ENCODE data around the gene SH2B3.
A peak's percentile ranks its signal among the peaks of the same experiment; 100 is the strongest.
"Not testable (repeated sequence)": the region's sequence is repeated elsewhere in the genome, so short reads cannot be mapped to it uniquely, and the experiment has no call there.

SH2B3 gene

GRCh38 chr12:111393700-111394300 lies 11.9 kb upstream of the SH2B3 start:
- no peak overlapping the region for H3K4me3 ChIP-seq (ENCODE audit: low read depth, low read length)
- no peak overlapping the region for H3K27ac ChIP-seq
- no peaks in the 10 kb centered on the region for H3K36me3 ChIP-seq (replicated peaks)
- no peak for TF ChIP-seq CTCF (IDR thresholded peaks at IDR 0.05; ENCODE audit: low read depth, low read length, missing control alignments)
- no peak for DNase-seq
- in situ Hi-C loops (cut with HindIII; ENCODE audit: low pct_ligation_motif_present, low sequenced_read_pairs): no loop called here
- no peaks in the 10 kb centered on the region for H3K27me3 ChIP-seq (replicated peaks)

GRCh38 chr12:111394480-111394879 lies 11.2 kb upstream of the SH2B3 start:
- in situ Hi-C loops (cut with HindIII; ENCODE audit: low pct_ligation_motif_present, low sequenced_read_pairs): no loop called here
- no peak overlapping the region for H3K4me3 ChIP-seq (ENCODE audit: low read depth, low read length)
- TF ChIP-seq CTCF (IDR thresholded peaks at IDR 0.05; ENCODE audit: low read depth, low read length, missing control alignments): no peak
- no peaks in the 10 kb centered on the region for H3K36me3 ChIP-seq (replicated peaks)
- no peaks in the 10 kb centered on the region for H3K27me3 ChIP-seq (replicated peaks)
- H3K27ac ChIP-seq: no peak overlapping the region
- no peak for DNase-seq

GRCh38 chr12:111395336-111396187 lies 10.2 kb upstream of the SH2B3 start:
- no peaks in the 10 kb centered on the region for H3K36me3 ChIP-seq (replicated peaks)
- in situ Hi-C loops (cut with HindIII; ENCODE audit: low pct_ligation_motif_present, low sequenced_read_pairs): no loop called here
- no peak overlapping the region for H3K4me3 ChIP-seq (ENCODE audit: low read depth, low read length)
- DNase-seq: no peak
- TF ChIP-seq CTCF (IDR thresholded peaks at IDR 0.05; ENCODE audit: low read depth, low read length, missing control alignments): no peak
- H3K27ac ChIP-seq: no peak overlapping the region
- H3K27me3 ChIP-seq (replicated peaks): no peaks in the 10 kb centered on the region

GRCh38 chr12:111396271-111396670 lies 9.5 kb upstream of the SH2B3 start:
- DNase-seq, H3K27ac ChIP-seq: not testable (repeated sequence)

GRCh38 chr12:111396726-111397445 lies 8.8 kb upstream of the SH2B3 start:
- DNase-seq: no peak
- no peak overlapping the region for H3K27ac ChIP-seq

More at GRCh38 chr12:111396271-111396670, 9.5 kb upstream of the SH2B3 start:
- in situ Hi-C loops (cut with HindIII; ENCODE audit: low pct_ligation_motif_present, low sequenced_read_pairs); H3K4me3 ChIP-seq (ENCODE audit: low read depth, low read length); H3K27me3 ChIP-seq (replicated peaks); H3K36me3 ChIP-seq (replicated peaks): not testable (repeated sequence)

More at GRCh38 chr12:111396726-111397445, 8.8 kb upstream of the SH2B3 start:
- Histone ChIP-seq H3K4me3 (ENCODE audit: low read depth, low read length) (peak overlapping the region; percentile 43), H3K36me3 (replicated peaks) (no peaks in the 10 kb centered on the region), H3K27me3 (replicated peaks) (no peaks in the 10 kb centered on the region)
- in situ Hi-C loops (cut with HindIII; ENCODE audit: low pct_ligation_motif_present, low sequenced_read_pairs): no loop called here
- TF ChIP-seq CTCF (IDR thresholded peaks at IDR 0.05; ENCODE audit: low read depth, low read length, missing control alignments): peak; percentile 96

Measured in brain microvascular endothelial cell (primary cell).